GM18858 (cell line): ENCODE measurements around the gene YKT6.
"Not testable (repeated sequence)": the region's sequence is repeated elsewhere in the genome, so short reads cannot be mapped to it uniquely, and the experiment has no call there.

Source experiments
- ATAC-seq: cut with Tn5 transposase; IDR thresholded peaks from one replicate; pipeline ENCODE4 v1.9.1; 2021; ENCODE audit not compliant: unreplicated experiment

The YKT6 gene

DNA sequence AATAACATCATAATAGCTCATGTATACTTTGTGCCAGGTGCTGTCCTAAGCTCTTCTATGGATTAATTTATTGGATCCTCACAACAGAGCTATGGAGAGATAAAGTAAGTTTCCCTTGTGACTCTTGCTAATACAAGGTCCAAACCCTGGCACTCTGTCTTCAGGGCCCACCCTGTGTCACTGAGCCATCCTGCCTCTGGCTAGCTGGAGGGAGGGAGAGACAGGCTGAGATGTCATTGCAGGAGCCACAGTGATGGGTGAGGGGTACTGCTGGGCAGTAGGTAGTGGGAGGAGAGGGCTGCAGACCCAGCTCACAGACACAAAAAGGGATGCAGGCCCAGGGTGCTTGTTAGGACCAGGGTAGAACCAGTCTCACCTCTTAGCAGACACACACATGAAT lies 28.4 kb upstream of the YKT6 start:
- no peak for ATAC-seq

DNA sequence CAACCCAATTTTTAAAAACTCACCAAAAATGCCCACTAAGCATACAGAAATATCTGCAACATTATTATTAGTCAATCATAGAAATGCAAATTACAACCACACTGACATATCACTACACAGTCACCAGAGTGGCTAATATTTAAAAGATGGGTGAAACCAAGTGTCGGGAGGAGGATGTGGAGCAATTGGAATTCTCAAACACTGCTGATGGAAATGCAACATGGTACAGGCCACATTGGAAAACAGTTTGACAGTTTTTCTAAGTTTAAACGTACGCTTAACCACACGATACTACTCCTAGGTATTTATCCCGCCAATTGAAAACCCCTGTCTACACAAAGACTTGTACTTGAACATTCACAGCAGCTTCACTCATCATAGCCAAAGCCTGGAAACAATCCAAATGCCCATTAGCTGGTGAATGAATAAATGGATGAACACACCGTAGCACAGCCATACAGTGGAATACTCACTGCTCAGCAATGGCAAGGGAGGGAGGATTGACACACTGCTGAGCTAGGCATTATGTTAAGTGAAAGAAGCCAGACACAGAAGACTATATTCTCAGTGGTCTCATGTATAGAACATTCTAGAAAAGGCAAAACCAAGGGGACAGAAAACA lies 27.9 kb upstream of the YKT6 start:
- ATAC-seq, result no peak

DNA sequence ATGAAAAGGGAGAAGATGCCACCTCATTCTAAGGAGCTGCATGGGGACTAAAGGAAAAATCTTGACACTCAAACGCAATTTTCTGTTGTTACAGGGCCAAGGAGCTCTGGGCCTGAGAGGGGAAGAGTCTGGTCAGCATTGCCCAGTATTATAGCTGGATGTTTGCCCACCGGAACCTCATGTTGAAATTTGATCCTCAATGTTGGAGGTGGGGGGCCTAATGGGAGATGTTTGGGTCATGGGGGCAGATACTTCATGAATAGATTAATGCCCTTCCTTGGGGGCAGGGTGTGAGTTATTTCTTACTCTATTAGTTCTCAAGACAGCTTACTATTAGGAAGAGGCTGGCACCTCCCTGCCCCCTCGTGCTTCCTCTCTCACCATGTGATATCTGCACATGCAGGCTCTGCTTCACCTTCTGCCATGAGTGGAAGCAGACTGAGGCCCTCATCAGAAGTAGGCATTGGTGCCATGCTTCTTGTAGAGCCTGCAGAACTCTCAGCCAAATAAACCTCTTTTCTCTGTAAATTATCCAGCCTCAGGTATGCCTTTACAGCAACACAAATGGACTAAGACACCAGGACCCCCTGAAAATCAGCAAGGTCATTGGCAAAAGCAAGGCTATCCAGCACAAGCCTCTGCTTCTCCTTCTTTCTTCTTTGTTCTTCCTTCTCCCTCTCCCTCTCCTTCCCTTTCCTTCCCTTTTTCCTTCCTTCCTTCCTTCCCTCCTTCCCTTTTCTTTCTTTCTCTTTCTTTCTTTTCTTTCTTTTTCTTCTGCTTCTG lies 26.7 kb upstream of the YKT6 start:
- ATAC-seq, result no peak

DNA sequence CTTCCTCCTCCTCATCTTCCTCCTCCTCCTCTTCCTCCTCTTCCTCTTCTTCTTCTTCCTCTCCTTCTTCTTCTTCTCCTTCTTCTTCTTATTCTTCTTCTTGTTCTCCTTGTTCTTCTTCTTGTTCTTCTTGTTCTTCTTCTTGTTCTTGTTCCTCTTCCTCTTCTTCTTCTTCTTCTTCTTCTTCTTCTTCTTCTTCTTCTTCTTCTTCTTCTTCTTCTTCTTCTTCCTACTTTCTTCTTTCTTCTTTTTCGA lies 26.2 kb upstream of the YKT6 start:
- not testable (repeated sequence) for ATAC-seq

DNA sequence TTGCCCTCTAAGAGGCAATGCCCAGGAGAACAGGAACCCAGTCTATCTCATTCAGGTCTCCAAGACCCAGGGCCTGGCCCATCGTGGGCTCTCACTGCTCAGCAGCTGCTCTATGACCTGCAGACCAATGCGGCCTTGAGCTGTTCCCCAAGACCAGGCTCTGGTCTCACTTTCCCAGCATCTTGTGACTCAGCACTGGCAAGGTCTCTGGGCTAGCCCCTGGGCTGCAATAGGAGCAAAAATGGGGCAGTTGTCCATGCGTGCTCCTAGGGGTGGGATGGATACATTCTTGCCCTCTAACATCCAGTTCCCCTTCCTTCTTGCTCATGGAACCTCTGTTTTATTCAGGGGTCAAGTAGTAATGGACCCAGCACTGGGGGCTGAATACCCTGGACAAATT lies 25.0 kb upstream of the YKT6 start:
- no peak for ATAC-seq

DNA sequence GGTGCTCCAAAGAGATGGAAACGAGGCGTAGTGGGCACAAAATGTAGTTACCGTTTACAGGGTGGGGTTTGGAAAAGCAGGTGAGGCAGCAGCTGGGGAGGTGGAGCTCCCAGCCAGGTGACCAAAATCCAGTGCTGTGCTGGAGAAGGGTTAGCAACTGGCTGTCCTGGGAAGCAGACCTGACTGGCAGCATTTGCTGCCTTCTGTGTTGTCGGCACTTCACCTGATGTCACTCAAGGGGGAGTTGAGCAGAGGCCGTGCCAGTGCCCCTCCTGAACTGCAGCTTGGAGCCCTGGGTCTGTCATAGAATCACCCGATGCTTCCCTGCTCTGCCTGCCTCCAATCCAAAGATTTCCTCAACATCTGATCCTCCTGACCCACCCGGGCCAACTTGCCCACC lies 24.3 kb upstream of the YKT6 start:
- no peak for ATAC-seq

DNA sequence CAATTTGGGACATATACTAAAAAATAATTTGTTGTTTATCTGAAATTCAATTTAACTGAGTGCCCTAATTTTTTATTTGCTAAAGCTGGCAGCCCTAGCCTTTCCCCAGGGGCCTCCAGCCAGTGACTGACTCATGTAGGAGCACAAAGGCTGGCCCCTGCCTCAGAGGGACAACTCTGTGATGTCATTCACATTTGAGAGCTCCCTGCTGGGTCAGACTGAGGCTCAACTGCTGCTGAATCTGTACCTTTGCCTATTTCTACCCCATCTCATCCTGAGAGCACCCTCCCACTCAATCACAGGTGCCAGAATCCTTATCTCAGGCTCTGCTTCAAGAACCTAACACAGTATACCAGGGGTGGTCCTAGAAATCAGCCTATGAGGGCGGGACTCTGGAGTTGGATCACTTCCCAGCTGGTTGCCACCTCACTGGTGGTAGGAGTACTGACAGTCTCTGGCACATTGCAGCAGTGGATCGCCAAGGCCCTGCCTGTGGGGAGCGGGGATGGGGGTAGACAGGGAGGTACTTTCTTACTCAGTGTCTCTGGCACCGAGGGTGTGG lies 23.1 kb upstream of the YKT6 start:
- ATAC-seq, result no peak

DNA sequence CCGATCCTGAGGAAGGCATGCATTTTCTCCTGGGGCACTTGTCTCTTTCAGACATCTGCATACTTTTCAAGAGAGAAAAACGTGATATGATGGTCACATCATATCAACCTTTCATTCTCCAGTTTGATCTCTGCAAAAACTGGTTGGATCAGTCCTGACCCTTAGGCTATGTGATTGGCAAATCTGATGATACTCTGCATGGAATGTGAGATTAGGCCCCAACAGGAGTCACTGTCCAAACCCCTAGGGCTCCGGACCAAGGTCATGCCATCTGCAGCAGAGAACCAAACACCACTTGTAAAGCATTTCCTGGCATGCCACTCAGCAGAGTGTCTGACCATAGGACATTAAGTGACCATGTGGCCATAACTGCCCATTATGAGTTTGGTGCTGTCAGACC lies 20.1 kb upstream of the YKT6 start:
- no peak for ATAC-seq

DNA sequence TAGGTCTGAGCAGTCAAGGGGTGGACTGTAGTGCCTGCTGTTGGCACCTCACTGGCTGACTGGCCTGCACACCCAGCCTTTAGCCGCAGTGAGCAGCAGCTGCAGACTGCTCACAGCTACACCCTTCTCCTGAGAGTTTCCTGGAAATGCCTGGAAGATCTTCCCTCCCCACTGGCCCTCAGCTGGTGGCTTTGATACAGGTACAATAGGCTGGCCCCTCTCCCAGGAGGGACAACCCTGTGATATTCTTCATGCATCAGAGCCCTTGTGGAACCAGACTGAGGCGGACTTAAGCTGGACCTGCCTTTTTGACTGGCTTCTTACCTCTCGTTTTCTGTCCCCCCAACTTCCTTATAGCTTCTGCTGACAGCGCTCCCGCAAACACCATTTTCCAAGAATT lies 18.0 kb upstream of the YKT6 start:
- no peak for ATAC-seq

DNA sequence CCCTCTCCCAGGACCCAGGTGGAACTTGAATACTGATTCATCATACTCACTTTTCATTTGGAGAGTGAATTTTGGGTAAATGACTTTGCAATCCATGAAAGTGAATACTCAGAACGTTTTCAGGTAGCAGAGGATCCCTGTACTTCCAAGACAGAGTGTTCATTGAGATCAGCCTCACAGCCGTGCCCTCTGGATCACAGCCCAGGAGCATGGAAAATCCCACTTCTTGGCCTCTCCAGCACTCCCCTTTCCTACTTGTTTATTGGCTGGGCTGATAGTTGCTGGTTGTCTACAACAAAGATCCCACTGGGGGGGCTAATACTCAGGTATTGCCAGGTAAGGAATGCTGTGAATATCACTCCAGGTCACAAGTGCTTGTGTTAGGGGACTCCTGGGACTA lies 17.4 kb upstream of the YKT6 start:
- ATAC-seq, result no peak

DNA sequence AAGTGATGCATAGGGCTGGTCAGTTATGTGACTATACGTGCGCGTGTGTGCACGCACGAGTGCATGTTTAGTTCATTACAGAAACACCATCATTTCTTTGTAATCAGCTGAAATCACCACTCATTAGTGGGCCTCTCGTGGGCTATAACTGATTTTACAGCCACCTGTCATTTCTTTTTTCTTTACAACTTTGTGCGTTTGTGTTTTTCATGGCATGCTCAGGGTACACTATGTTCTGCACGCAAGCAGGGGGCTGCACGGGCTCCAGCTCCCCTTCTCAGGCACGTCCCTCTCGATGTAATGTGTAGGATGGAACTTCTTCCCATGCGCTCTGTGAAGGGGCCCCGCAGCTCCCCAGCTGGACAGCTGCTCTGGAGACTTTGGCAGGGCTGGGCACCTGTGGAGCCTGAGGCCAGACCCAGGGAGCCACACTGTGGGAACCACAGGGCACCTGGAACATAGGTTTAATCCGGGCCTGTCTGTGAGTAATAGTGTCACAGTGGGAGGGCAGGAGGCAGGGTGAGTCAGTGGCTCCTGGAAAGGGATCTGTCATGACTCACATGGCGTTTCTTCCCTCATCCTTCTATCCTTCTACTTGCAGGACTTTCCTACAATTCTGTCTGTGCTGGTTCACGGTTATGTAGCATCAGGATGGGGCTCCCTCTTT lies 16.4 kb upstream of the YKT6 start:
- ATAC-seq, result no peak

DNA sequence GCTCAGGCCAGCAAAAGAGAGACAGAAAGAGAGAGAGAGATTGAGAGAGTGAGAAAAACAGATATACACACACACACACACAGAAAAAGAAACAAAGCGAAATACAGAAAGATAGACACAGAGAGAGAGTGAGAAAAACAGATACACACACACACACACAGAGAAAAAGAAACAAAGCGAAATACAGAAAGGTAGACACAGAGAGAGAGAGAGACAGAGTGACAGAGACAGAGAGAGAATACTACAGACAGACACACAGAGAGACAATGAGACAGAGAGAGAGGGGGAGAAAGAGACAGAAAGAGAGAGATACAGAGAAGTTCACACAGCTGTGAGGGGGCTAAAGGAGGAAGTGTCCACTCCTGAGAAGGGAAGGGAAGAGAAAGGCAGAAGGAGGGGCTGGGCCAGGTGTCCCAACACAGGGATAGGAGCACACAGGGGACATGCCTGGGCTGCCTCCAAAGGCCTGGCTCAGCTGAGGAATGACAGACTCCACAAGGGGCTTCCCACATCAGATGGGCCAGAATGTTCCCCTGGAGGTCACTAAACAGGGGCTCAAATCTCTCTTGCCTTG lies 15.8 kb upstream of the YKT6 start:
- no peak for ATAC-seq

DNA sequence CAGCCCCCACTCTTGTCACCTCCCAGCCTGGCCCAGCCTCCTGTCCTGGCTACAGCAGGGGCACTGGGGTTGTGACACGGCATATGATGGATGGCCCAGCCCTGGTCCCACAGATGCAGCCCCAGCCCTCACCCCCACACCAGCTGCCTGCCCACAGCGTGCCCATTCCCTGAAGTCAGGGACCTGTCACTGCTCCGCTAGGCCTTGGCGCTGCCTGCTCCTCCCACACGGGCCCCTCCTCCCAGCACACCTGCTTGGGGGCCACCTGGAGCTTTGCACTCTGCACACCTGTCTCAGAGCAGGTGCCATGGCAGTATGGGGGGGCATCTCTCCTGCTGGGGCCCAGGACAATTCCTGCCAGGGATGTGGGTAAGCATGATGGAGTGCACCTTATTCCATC lies 15.0 kb upstream of the YKT6 start:
- no peak for ATAC-seq

DNA sequence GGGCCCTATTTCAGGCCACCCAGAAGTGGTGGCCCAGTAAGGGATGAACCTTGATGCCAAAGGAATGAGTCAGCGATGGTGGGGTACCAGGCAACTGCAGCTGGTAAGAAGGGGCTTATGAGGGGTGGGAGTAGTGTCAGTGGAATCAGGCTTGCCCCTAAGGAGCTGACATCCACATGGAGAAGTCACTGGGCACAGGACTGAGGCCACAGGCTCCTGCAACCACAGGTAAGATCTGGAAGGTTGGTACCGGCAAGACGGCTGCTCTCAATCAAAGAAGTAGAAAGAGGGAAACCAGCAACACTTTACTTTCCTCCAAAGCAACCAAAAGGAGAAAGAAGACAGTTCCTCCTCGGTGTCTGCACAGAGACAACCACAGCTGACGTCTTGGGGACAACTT lies 14.0 kb upstream of the YKT6 start:
- ATAC-seq, result no peak

DNA sequence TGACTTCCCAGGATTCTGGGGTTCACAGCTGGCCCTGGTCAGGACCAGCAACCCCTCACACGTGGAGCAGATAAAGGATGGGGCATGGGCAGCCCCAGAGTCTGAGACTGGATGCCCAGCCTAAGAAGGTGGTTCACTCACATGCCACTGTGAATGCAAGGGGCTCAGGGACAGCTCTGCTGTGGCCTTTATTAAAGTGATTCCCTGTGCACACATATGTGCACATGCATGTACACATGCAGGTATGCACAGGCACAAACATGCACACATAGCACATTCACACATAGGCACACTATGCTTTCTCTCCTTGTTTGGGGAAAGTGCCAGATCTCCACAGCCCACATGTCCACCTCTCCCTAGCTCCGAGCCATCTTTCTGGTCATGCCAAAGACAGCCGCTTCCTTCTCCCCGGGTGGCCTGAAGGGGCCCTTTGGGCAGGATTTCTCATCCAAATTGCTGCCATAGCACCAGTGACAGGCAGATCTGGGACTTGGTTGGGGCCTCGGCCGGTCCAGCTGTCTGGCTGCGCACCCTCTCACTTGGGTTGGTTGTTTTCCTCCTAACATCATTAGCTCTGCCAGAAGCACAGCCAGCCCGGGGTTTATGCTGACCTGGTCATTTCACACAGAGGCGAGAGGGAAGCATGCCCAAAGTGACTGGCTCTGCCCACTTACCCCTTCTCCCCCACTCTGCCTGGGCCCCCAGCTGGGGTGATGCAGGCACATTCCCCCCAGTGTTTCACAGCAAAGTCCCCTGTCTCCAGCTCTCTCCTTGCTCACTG lies 13.0 kb upstream of the YKT6 start:
- ATAC-seq, result no peak

DNA sequence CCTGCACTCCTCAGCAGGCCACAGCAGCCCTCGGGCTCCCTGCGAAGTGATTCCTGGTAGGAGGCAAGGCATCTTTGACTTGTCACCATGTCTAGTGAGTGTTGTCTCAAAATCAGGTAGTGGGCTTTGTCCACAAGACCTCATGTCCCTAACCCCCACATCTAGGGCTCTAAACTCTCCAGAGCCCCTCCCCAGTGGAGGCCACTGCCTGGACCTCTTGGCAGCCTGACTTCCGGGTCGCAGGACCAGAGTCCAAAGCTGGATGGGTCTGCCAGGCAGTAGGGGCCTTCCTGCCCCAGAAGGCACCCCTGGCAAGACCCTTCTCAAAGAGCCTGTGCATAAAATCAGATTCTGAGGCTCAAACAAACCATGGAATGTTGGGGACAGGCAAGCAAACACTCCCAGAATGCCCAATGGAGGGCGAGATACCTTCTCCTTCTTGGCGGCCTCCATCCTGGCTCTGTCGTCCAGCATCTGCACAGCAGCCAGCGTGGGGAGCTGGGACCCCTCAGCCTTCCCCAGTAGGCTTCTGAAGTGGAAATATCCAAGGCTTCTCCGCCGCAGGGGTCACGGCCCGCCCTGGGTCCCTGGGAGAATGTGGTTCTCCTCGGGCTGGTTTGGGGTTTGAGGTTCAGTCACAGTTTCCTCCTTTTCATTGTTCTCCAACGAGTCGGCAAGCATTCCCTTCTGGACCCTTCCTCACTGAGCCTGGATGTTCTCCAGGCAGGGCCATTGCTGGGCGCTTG lies 12.1 kb upstream of the YKT6 start:
- no peak for ATAC-seq

DNA sequence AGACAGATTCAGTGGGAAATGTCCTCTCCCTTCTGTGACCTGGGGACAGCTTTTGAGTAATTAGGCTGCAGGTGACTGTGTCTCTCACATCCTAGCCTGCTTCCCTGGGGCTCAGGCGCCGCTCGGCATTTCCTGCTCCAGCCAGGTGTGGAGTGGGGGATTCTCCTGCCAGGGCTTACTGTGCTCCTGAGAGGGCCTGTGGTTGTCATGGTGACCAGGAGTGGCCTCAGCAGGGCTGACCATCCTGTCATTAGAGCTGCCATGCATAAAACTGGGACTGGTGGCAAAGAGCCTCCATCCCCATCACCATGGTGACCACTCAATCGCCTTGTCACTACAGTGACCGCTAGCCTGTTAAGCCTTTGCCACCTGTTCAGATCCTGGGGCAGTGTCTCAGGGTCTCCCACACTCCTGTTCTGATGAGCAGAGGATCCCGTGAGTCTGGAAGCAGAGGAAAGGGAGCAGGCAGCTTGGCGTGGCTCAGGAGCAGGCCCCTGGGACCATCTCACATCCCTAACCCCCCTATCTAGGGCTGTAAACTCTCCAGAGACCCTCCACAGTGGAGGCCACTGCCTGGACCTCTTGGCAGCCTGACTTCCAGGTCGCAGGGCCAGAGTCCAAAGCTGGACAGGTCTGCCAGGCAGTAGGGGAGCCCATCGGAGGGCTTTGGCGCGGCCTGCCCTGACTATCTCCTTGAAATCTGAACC lies 11.3 kb upstream of the YKT6 start, which contains the start of gene GCK:
Gene GCK (minus strand): TSS at position 154 of the 707 bp plus-strand sequence. CDS start 486 bp downstream, outside the sequence.
- no peak for ATAC-seq

DNA sequence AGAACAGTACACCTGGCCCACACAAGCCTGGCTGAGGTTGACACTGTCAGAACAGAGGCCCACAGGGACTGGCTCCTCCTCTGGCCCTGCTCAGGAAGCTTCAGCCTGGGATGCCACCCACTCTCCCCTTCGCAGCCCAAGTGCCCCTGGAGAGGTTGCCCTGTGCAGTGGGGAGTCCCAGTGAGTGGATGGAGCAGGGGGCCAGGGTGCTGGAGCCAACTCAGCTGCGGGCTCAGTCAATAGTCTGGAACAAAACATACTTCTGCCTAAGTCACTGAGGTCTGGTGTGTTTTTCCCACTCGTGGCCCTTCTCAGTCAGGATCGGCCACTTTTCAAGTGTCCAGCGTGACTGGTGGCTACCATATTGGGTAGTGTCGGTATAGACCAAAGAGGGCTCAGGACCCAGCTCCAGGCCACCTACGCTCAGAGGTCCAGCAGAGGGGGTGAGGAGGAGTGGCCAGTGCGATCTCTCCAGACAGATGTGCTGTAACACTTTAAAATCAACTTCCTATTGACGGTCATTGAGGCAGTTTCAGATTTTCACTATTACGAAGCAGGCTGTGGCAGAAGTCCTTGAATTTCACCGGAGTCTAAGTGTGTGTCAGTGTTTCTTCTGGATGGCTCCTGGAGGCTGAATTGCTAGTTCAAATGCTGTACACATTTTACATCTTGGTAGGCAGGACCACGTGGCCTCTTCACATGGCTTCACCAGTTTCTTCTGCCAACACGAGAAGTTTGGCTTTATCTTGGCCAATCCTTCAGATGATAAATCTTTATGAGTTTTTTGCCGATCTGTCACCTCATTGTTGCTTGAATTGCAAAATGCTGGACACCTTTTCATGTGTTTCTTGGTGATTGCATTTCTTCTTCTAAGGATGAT lies 10.5 kb upstream of the YKT6 start:
- ATAC-seq, result no peak

DNA sequence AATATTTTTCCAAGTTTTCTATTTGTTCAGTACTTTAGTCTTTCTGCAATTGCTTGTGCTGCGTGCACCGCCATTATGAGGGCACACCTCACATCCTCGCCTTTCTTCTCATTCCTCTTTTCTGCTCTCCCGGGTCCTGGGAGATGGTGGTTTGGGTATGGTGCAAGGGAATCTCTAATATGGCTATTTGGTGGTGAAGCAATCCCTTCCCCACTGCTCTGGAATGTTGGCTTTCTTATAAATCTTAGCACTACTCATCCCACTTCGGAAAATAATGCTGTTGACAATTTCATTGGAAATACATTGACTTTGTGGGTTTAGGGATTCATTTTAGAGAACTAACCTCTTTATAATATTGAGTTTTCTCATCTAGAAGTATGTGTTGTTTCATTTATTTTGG lies 9.6 kb upstream of the YKT6 start:
- ATAC-seq, result no peak
